ENCODE measurements around the gene VPS16. TPM values are rescaled to one million over a fixed set of nuclear protein-coding genes. Genes with fewer than 3 reads are reported as not detected.

VPS16 gene
- total and polyA plus RNA-seq, 4 donors: 14.5 to 24.3 (median 16.1) TPM

- no peak overlapping the region for H3K27ac ChIP-seq (ENCODE audit: low read depth in 1 of 2, low read length in 2 of 2)
- peaks cover 0 to 11% (median 4%) of the 10 kb centered on the region in 4 donors for H3K36me3 ChIP-seq (ENCODE audit: control insufficient read depth in 4 of 4, insufficient read depth in 3 of 4, low read depth in 1 of 4, low read length in 3 of 4)
- no peak overlapping the region for H3K9ac ChIP-seq (ENCODE audit: low read depth in 1 of 2, low read length in 2 of 2)
- H3K4me3 ChIP-seq (ENCODE audit: low read depth in 1 of 3, low read length in 3 of 3): no peak overlapping the region
- H3K27me3 ChIP-seq (ENCODE audit: control insufficient read depth in 4 of 4, insufficient read depth in 4 of 4, low read length in 3 of 4): no peaks in the 10 kb centered on the region
- DNase-seq (ENCODE audit: low spot score): no peak
- TF ChIP-seq FOXA1 (IDR thresholded peaks at IDR 0.05) (no peak), JUND (IDR thresholded peaks at IDR 0.05) (no peak), CTCF (IDR thresholded peaks at IDR 0.05; ENCODE audit: low read depth, low read length, missing input control) (no peak)
- TF ChIP-seq, protein P1, sequence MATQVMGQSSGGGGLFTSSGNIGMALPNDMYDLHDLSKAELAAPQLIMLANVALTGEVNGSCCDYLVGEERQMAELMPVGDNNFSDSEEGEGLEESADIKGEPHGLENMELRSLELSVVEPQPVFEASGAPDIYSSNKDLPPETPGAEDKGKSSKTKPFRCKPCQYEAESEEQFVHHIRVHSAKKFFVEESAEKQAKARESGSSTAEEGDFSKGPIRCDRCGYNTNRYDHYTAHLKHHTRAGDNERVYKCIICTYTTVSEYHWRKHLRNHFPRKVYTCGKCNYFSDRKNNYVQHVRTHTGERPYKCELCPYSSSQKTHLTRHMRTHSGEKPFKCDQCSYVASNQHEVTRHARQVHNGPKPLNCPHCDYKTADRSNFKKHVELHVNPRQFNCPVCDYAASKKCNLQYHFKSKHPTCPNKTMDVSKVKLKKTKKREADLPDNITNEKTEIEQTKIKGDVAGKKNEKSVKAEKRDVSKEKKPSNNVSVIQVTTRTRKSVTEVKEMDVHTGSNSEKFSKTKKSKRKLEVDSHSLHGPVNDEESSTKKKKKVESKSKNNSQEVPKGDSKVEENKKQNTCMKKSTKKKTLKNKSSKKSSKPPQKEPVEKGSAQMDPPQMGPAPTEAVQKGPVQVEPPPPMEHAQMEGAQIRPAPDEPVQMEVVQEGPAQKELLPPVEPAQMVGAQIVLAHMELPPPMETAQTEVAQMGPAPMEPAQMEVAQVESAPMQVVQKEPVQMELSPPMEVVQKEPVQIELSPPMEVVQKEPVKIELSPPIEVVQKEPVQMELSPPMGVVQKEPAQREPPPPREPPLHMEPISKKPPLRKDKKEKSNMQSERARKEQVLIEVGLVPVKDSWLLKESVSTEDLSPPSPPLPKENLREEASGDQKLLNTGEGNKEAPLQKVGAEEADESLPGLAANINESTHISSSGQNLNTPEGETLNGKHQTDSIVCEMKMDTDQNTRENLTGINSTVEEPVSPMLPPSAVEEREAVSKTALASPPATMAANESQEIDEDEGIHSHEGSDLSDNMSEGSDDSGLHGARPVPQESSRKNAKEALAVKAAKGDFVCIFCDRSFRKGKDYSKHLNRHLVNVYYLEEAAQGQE (IDR thresholded peaks at IDR 0.05): no peak
- H3K4me1 ChIP-seq (ENCODE audit: control insufficient read depth in 4 of 4, insufficient read depth in 4 of 4, low read length in 3 of 4): peaks cover 5 to 12% (median 8%) of the 10 kb centered on the region in 4 donors
- H3K9me3 ChIP-seq (ENCODE audit: control insufficient read depth in 4 of 4, low read length in 3 of 4): no peaks in the 10 kb centered on the region
- 97% methylated on average over 5 of the region's 5 CpGs for WGBS
Measured at GRCh38 chr20:2836035-2836434, 4.5 kb upstream of the VPS16 start.

- no peaks in the 10 kb centered on the region for H3K9me3 ChIP-seq (ENCODE audit: control insufficient read depth in 4 of 4, low read length in 3 of 4)
- WGBS: 93% methylated on average over 6 of the region's 6 CpGs
- peaks cover 0 to 11% (median 4%) of the 10 kb centered on the region in 4 donors for H3K36me3 ChIP-seq (ENCODE audit: control insufficient read depth in 4 of 4, insufficient read depth in 3 of 4, low read depth in 1 of 4, low read length in 3 of 4)
- H3K9ac ChIP-seq (ENCODE audit: low read depth in 1 of 2, low read length in 2 of 2): no peak overlapping the region
- peaks cover 9 to 16% (median 13%) of the 10 kb centered on the region in 4 donors for H3K4me1 ChIP-seq (ENCODE audit: control insufficient read depth in 4 of 4, insufficient read depth in 4 of 4, low read length in 3 of 4)
- TF ChIP-seq GABPA (IDR thresholded peaks at IDR 0.05 in 1 of 2, conservative IDR thresholded peaks at IDR 0.05 in 1 of 2): no peak
- TF ChIP-seq NR2F2 (IDR thresholded peaks at IDR 0.05): no peak
- TF ChIP-seq, protein P2, sequence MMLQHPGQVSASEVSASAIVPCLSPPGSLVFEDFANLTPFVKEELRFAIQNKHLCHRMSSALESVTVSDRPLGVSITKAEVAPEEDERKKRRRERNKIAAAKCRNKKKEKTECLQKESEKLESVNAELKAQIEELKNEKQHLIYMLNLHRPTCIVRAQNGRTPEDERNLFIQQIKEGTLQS (IDR thresholded peaks at IDR 0.05): no peak
- no peak for TF ChIP-seq CTCF (IDR thresholded peaks at IDR 0.05; ENCODE audit: low read depth, low read length, missing input control)
- TF ChIP-seq HNF4G (IDR thresholded peaks at IDR 0.05): no peak
- TF ChIP-seq EGR1 (IDR thresholded peaks at IDR 0.05; ENCODE audit: low read depth in 2 of 2): no peak
- no peak for TF ChIP-seq RXRA (IDR thresholded peaks at IDR 0.05)
- no peak for TF ChIP-seq TAF1 (conservative IDR thresholded peaks at IDR 0.05)
- TF ChIP-seq MAX (IDR thresholded peaks at IDR 0.05): no peak
- no peak for TF ChIP-seq SP1 (IDR thresholded peaks at IDR 0.05)
- TF ChIP-seq FOXA1 (IDR thresholded peaks at IDR 0.05): no peak
- no peak for TF ChIP-seq HNF4A (conservative IDR thresholded peaks at IDR 0.05)
- TF ChIP-seq FOXA2 (IDR thresholded peaks at IDR 0.05): no peak
- no peak for TF ChIP-seq JUND (IDR thresholded peaks at IDR 0.05)
- TF ChIP-seq ZBTB33 (IDR thresholded peaks at IDR 0.05): no peak
- no peak overlapping the region for H3K4me3 ChIP-seq (ENCODE audit: low read depth in 1 of 3, low read length in 3 of 3)
- H3K27me3 ChIP-seq (ENCODE audit: control insufficient read depth in 4 of 4, insufficient read depth in 4 of 4, low read length in 3 of 4): no peaks in the 10 kb centered on the region
- DNase-seq (ENCODE audit: low spot score): no peak
- no peak overlapping the region for H3K27ac ChIP-seq (ENCODE audit: low read depth in 1 of 2, low read length in 2 of 2)
Measured at GRCh38 chr20:2837221-2837960, 3.2 kb upstream of the VPS16 start.
